GM12878 (cell line): Measurements from ENCODE around the gene PLOD2. TPM values are rescaled to one million over a fixed set of nuclear protein-coding genes. Genes with fewer than 3 reads are reported as not detected.

Experiments
- ATAC-seq: fragments of 200-7000 bp; cut with Tn5 transposase; 3 replicates; pipeline ENCODE4 v1.9.1; 2020; ENCODE audit warnings: mild to moderate bottlenecking, moderate library complexity
- BruUV-seq: library from RNA; stranded (reverse); fragments of 400-500 nt; replicated peaks from 2 replicates; lab custom pipeline; 2021; lab: Mats Ljungman, UMichigan
- CTCF ChIA-PET: fragments of 300-600 bp; sonication (Branson Sonifier 250); formaldehyde crosslinking; extraction: SDS; loops from one replicate; lab custom pipeline; 2021; ENCODE audit warnings: inconsistent platforms; lab: Yijun Ruan, JAX
- POLR2A ChIA-PET: fragments of 350-600 bp; formaldehyde crosslinking; extraction: SDS; loops from one replicate; lab custom pipeline; 2021; ENCODE audit warnings: inconsistent platforms; lab: Charles Lee
- RAD21 ChIA-PET: fragments of 300-600 bp; sonication (Branson Sonifier 250); formaldehyde crosslinking; loops from one replicate; lab custom pipeline; 2023; ENCODE audit warnings: antibody characterized with exemption; ENCODE audit not compliant: unreplicated experiment; lab: Charles Lee
- SMC1A ChIA-PET: fragments of 300-600 bp; sonication (Branson Sonifier 250); formaldehyde crosslinking; loops from one replicate; lab custom pipeline; 2023; ENCODE audit not compliant: unreplicated experiment, uncharacterized antibody; lab: Charles Lee
- DNase-seq: peaks from one replicate; pipeline ENCODE4 v3.0.0-alpha.2; 2011; ENCODE audit warnings: low read depth, low spot score
- FAIRE-seq: peaks from 3 replicates; lab custom pipeline; 2011; peaks lifted over from hg19 to GRCh38; lab: Jason Lieb, UNC
- H2AFZ ChIP-seq: 2 replicates; pipeline ENCODE4 v1.6.0; 2011; ENCODE audit warnings: low read depth, low read length, control low read depth; ENCODE audit not compliant: control insufficient read depth
- H3K27ac ChIP-seq: 2 replicates; pipeline ENCODE4 v1.5.1; 2011; ENCODE audit warnings: control low read depth; ENCODE audit not compliant: control insufficient read depth, insufficient read depth
- H3K27me3 ChIP-seq, 2 experiments: replicated peaks in 1 of 2; 2 replicates each; pipeline versions ENCODE4 v1.6.0 to v1.6.1; 2011; ENCODE audit warnings: low read length in 1 of 2; ENCODE audit not compliant: control insufficient read depth in 2 of 2, insufficient read depth in 2 of 2
- H3K36me3 ChIP-seq, 2 experiments: 2 replicates each; pipeline ENCODE4 v1.5.1; 2011; ENCODE audit warnings: low read length in 1 of 2; ENCODE audit not compliant: control insufficient read depth in 2 of 2, insufficient read depth in 2 of 2
- H3K4me1 ChIP-seq: 2 replicates; pipeline ENCODE4 v1.6.1; 2011; ENCODE audit warnings: mild to moderate bottlenecking, low read length, moderate library complexity, mixed read lengths; ENCODE audit not compliant: control insufficient read depth, insufficient read depth
- H3K4me2 ChIP-seq: 2 replicates; pipeline ENCODE4 v1.6.0; 2011; ENCODE audit warnings: control low read depth; ENCODE audit not compliant: control insufficient read depth, insufficient read depth
- H3K4me3 ChIP-seq: fragments of 200-600 bp; sonication (generic); 2 replicates; pipeline ENCODE4 v1.5.1; 2016
- H3K79me2 ChIP-seq: 2 replicates; pipeline ENCODE4 v1.6.0; 2011; ENCODE audit warnings: low read length; ENCODE audit not compliant: control insufficient read depth, insufficient read depth
- H3K9ac ChIP-seq: 2 replicates; pipeline ENCODE4 v1.8.0; 2011; ENCODE audit warnings: low read length, control low read depth, mixed read lengths; ENCODE audit not compliant: control insufficient read depth, insufficient read depth
- H3K9me3 ChIP-seq: replicated peaks from 3 replicates; pipeline ENCODE4 v1.5.1; 2011; ENCODE audit warnings: mild to moderate bottlenecking, low read length; ENCODE audit not compliant: control insufficient read depth, insufficient read depth
- H4K20me1 ChIP-seq: 2 replicates; pipeline ENCODE4 v1.6.0; 2011; ENCODE audit not compliant: control insufficient read depth, insufficient read depth
- BRCA1 ChIP-seq: IDR thresholded peaks from 2 replicates; pipeline ENCODE4 v1.6.1; 2011; ENCODE audit warnings: low read depth, low read length, improper control_type of control experiment
- CBX5 ChIP-seq: sonication (generic); IDR thresholded peaks from 2 replicates; pipeline ENCODE4 v1.6.1; 2016; ENCODE audit warnings: low read depth, moderate library complexity, mild to moderate bottlenecking, inconsistent platforms
- E2F4 ChIP-seq: IDR thresholded peaks from 2 replicates; pipeline ENCODE4 v1.6.1; 2012; ENCODE audit warnings: low read depth, low read length, improper control_type of control experiment
- FOXM1 ChIP-seq: IDR thresholded peaks from 2 replicates; pipeline ENCODE4 v1.6.1; 2012; ENCODE audit warnings: low read depth, mild to moderate bottlenecking, inconsistent platforms, low read length, moderate library complexity
- GABPA ChIP-seq: IDR thresholded peaks from 2 replicates; pipeline ENCODE4 v1.6.1; 2014; ENCODE audit warnings: antibody characterized with exemption, low read depth, mild to moderate bottlenecking, inconsistent platforms
- MEF2A ChIP-seq: IDR thresholded peaks from 2 replicates; pipeline ENCODE4 v1.6.1; 2011; ENCODE audit warnings: low read depth, mild to moderate bottlenecking, low read length, moderate library complexity; ENCODE audit not compliant: insufficient read depth
- MTA3 ChIP-seq: IDR thresholded peaks from 2 replicates; pipeline ENCODE4 v1.6.1; 2012; ENCODE audit warnings: low read length, inconsistent platforms, borderline replicate concordance
- RB1 ChIP-seq: fragments of 450-650 bp; formaldehyde crosslinking; IDR thresholded peaks from 2 replicates; pipeline ENCODE4 v1.6.1; 2017; ENCODE audit warnings: mild to moderate bottlenecking, borderline replicate concordance
- SIX5 ChIP-seq: IDR thresholded peaks from 2 replicates; pipeline ENCODE4 v1.6.1; 2011; ENCODE audit warnings: mild to moderate bottlenecking, low read depth, low read length, moderate library complexity; ENCODE audit not compliant: severe bottlenecking
- SREBF2 ChIP-seq: IDR thresholded peaks from 2 replicates; pipeline ENCODE4 v1.6.1; 2012; ENCODE audit warnings: mild to moderate bottlenecking, low read length
- YBX1 ChIP-seq: fragments of 450-650 bp; IDR thresholded peaks from 2 replicates; pipeline ENCODE4 v1.6.1; 2016; ENCODE audit warnings: antibody characterized with exemption
- YY1 ChIP-seq: IDR thresholded peaks from 2 replicates; pipeline ENCODE4 v1.6.1; 2011; ENCODE audit warnings: low read depth, mild to moderate bottlenecking, low read length
- ZBTB33 ChIP-seq: fragments of 450-650 bp; IDR thresholded peaks from 2 replicates; pipeline ENCODE4 v1.6.1; 2017; ENCODE audit warnings: mild to moderate bottlenecking
- ZBTB40 ChIP-seq: fragments of 450-650 bp; IDR thresholded peaks from 2 replicates; pipeline ENCODE4 v1.6.1; 2016; ENCODE audit warnings: mild to moderate bottlenecking, moderate library complexity, borderline replicate concordance
- WGBS: methylation state at CpG from one replicate; pipeline ENCODE4 v1.1.6; 2016; ENCODE audit warnings: low lambda C conversion rate; ENCODE audit not compliant: insufficient replicate concordance, insufficient coverage; ENCODE audit errors: missing lambda C conversion rate; 5-methylcytosine and 5-hydroxymethylcytosine counted together
- in situ Hi-C: fragments of 300-500 bp; cut with MboI; formaldehyde crosslinking; loops from 9 replicates; pipeline ENCODE4 v1.14.3; 2018; ENCODE audit warnings: mixed read lengths
- intact Hi-C: fragments of 100-400 bp; cut with micrococcal nuclease; formaldehyde crosslinking; loops from one replicate; pipeline ENCODE4 v1.14.2; 2022; ENCODE audit not compliant: unreplicated experiment
- polyA plus RNA-seq, 11 experiments: library from polyadenylated mRNA; depleted of rRNA in 4 of 11; unstranded in 6 of 11; stranded (reverse) in 5 of 11; fragments of >200 nt; fragmentation: Nextera tagmentation in 4 of 11; fragmentation: Illumina TruSeq in 1 of 11; extraction: Ambion mirVana in 4 of 11; extraction: Trizol in 1 of 11; gene quantifications; 1 replicate in 1 of 11; 2 replicates in 10 of 11; pipeline versions ENCODE4 v1.2.1 to v1.2.3, GENCODE V29; 2011 to 2016; ENCODE audit warnings: inconsistent platforms in 2 of 11, missing spikeins in 2 of 11, low read depth in 1 of 11
- total RNA-seq, 4 experiments: library from RNA; depleted of rRNA in 3 of 4; stranded (reverse); fragments of >200 nt in 3 of 4; fragmentation: Illumina TruSeq in 1 of 4; extraction: Trizol in 1 of 4; gene quantifications; 2 replicates each; pipeline versions ENCODE4 v1.2.1 to v1.2.3, GENCODE V29; 2013 to 2021

The PLOD2 gene
- total and polyA plus RNA-seq, 10 of the 15 experiments (the other 5 are each of a cell fraction or from before 2014, with no cell fraction given) = 0.03 to 0.56 (median 0.33) TPM; not detected in 4

- TF ChIP-seq ZBTB33 (no peak), CBX5 (no peak), FOXM1 (no peak), YBX1 (no peak), E2F4 (no peak), SIX5 (no peak), RB1 (no peak), YY1 (no peak)
Observed at GRCh38 chr3:146124126-146124801, 36.7 kb downstream of the PLOD2 start (continued).

GRCh38 chr3:146117406-146118285, 43.3 kb downstream of the PLOD2 start:
- H3K9ac ChIP-seq = no peak overlapping the region
- ChIA-PET SMC1A (interaction anchor here (0.9 kb wide), 1 partner anchor 52 kb away, joined by 4 read pairs; no protein-coding TSS in a partner anchor), CTCF (no interaction called here), POLR2A (no interaction called here), RAD21 (no interaction called here)
- 0% methylated on average over 2 of the region's 2 CpGs for WGBS
- no peaks in the 10 kb centered on the region for H3K4me1 ChIP-seq
- in situ Hi-C loops (no loop called here), intact Hi-C loops (no loop called here)
- no peak overlapping the region for H3K27ac ChIP-seq
- no peak overlapping the region for H3K4me3 ChIP-seq
- H3K4me2 ChIP-seq = no peak overlapping the region
- FAIRE-seq (no peak), DNase-seq (no peak), ATAC-seq (no peak)
- no peaks in the 10 kb centered on the region for H3K36me3 ChIP-seq
- no TSS peak for BruUV-seq
- H3K9me3 ChIP-seq = no peaks in the 10 kb centered on the region
- no peaks in the 10 kb centered on the region for H3K27me3 ChIP-seq
- H2AFZ ChIP-seq = no peak overlapping the region
- no peaks in the 10 kb centered on the region for H3K79me2 ChIP-seq
- no peaks in the 10 kb centered on the region for H4K20me1 ChIP-seq
- TF ChIP-seq SREBF2 (no peak), MTA3 (no peak), GABPA (no peak), MEF2A (no peak), ZBTB40 (no peak), BRCA1 (no peak)
